ENCODE results near the gene ZC2HC1C. TPM values are rescaled to one million over a fixed set of nuclear protein-coding genes. Genes with fewer than 3 reads are reported as not detected.
"Not testable (repeated sequence)": the region's sequence is repeated elsewhere in the genome, so short reads cannot be mapped to it uniquely, and the experiment has no call there.

The ZC2HC1C gene
- total RNA-seq, 1 donor from 2014 or later: 3.2 TPM

DNA sequence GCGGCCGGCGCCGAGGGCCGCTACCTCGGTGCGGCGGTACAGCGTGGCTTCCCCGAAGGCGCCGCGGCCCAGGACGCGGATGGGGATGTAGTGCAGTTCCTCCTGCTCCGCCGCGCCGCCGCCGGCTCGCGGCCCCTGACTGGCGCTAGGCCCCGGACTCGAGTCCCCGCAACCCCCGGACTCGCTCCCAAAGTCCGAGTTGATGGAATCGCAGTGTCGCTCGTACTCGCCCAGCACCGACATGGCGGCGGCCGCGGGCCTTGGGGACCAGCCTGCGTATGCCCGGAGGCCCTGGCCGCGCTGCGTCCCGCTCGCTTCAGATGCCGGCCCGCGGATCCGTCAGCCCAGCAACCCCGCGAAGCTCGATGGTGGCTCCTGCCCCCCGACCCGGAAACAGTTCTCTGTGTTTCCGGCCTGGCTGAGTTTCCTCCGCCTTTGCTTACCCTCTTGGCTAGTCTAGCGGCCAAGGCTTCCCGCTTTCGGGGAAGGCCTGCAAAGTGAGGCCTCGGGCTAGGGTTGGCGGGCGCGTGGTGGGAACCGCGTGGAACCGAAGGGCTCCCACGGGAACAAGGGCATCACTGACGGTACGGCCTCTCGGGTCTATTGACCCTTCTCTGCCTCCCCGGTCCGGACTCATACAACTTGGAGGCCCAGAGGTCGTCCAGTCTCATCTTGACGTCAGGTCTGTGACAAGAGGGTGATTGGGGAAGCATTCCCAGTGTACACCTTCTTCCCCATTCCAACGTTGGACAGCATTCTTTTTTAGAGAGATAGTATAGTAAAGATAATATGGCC is 57.4 kb downstream of the ZC2HC1C start, which contains the start of gene NEK9:
Gene NEK9, minus strand, starts transcription at position 370 of the 795 bp plus-strand sequence. Its CDS starts 127 bp downstream, at position 243.
- TF ChIP-seq, protein P1, sequence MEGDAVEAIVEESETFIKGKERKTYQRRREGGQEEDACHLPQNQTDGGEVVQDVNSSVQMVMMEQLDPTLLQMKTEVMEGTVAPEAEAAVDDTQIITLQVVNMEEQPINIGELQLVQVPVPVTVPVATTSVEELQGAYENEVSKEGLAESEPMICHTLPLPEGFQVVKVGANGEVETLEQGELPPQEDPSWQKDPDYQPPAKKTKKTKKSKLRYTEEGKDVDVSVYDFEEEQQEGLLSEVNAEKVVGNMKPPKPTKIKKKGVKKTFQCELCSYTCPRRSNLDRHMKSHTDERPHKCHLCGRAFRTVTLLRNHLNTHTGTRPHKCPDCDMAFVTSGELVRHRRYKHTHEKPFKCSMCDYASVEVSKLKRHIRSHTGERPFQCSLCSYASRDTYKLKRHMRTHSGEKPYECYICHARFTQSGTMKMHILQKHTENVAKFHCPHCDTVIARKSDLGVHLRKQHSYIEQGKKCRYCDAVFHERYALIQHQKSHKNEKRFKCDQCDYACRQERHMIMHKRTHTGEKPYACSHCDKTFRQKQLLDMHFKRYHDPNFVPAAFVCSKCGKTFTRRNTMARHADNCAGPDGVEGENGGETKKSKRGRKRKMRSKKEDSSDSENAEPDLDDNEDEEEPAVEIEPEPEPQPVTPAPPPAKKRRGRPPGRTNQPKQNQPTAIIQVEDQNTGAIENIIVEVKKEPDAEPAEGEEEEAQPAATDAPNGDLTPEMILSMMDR (IDR thresholded peaks at IDR 0.05; ENCODE audit: partially characterized antibody, unreplicated experiment): no peak
- H3K4me3 Mint-ChIP-seq (ENCODE audit: unreplicated experiment): peak within 1 kb of the TSS; percentile 94
- H3K27ac Mint-ChIP-seq (ENCODE audit: unreplicated experiment): peak within 1 kb of the TSS; percentile 95
- H3K36me3 Mint-ChIP-seq (ENCODE audit: unreplicated experiment): no peaks in the 10 kb centered on the region
- H3K27me3 Mint-ChIP-seq (ENCODE audit: unreplicated experiment): peaks cover 4% of the 10 kb centered on the region
- H3K9me3 Mint-ChIP-seq (ENCODE audit: unreplicated experiment): no peaks in the 10 kb centered on the region
- DNase-seq: peak; percentile 92
- H3K4me1 Mint-ChIP-seq (ENCODE audit: low read depth, unreplicated experiment): peaks cover 9% of the 10 kb centered on the region

DNA sequence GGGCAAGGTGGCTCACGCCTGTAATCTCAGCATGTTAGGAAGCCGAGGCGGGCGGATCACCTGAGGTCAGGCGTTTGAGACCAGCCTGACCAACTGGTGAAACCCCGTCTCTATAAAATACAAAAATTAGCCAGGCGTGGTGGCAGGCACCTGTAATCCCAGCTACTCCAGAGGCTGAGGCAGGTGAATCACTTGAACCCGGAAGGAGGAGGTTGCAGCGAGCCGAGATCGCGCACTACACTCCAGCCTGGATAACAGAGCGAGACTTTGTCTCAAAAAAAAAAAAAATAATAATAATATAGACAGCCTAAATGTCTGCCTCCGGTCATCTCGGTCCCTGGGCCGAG is 58.0 kb downstream of the ZC2HC1C start:
- DNase-seq; H3K4me1 Mint-ChIP-seq (ENCODE audit: low read depth, unreplicated experiment); H3K9me3 Mint-ChIP-seq (ENCODE audit: unreplicated experiment); H3K36me3 Mint-ChIP-seq (ENCODE audit: unreplicated experiment); H3K27me3 Mint-ChIP-seq (ENCODE audit: unreplicated experiment): not testable (repeated sequence)
- Mint-ChIP-seq H3K27ac (ENCODE audit: unreplicated experiment) (peak overlapping the region; percentile 90), H3K4me3 (ENCODE audit: unreplicated experiment) (peak overlapping the region; percentile 92)

DNA sequence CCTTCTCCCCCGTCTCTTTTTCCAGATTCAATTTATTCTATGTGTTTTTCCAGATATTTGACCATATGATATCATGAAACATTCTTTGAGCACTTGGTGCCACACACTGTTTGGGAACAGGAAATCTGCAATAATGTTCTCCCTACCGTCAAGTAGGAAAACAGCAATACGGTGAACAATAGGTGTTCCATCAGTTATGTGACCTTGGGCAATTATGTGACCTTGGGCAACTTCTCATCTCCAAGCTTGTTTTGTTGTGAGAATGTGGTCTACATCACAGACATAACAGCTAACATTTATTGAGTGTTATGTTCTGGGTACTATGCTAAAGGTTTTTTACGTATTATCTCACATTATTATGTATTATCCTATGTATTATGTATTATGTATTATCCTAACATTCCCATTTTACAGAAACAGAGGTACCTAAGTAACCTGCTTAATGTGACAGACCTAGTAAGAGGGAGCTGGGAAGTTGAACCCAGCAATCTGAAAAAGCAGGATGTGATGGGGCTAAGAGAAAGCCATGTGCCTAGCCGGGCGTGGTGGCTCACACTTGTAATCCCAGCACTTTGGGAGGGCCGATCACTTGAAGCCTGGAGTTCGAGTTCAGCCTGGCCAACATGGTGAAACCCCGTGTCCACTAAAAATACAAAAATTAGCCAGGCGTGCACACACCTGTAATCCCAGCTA is 58.6 kb downstream of the ZC2HC1C start:
- Mint-ChIP-seq H3K36me3 (ENCODE audit: unreplicated experiment) (no peaks in the 10 kb centered on the region), H3K27me3 (ENCODE audit: unreplicated experiment) (peaks cover 4% of the 10 kb centered on the region)

DNA sequence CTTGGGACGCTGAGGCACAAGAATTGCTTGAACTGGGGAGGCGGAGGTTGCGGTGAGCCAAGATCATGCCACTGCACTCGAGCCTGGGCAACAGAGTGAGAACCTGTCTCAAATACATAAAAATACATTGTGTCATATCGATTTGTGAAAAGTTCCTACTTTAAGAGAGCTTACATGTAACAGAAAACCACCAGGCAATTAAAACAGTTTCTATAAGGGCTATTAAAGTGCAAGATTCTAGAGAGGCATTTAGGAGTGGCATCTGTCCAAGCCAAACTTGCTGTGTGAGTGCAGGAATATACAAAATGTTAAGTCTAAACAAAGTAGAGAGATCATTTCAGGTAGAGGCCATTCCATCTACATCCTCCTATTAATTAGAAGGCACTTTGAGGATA is 59.2 kb downstream of the ZC2HC1C start:
- TF ChIP-seq, protein P1 (IDR thresholded peaks at IDR 0.05; ENCODE audit: partially characterized antibody, unreplicated experiment): no peak
- Mint-ChIP-seq H3K27ac (ENCODE audit: unreplicated experiment) (no peak overlapping the region), H3K9me3 (ENCODE audit: unreplicated experiment) (no peaks in the 10 kb centered on the region), H3K4me3 (ENCODE audit: unreplicated experiment) (no peak overlapping the region), H3K36me3 (ENCODE audit: unreplicated experiment) (peaks cover under 1% of the 10 kb centered on the region), H3K4me1 (ENCODE audit: low read depth, unreplicated experiment) (peaks cover 9% of the 10 kb centered on the region), H3K27me3 (ENCODE audit: unreplicated experiment) (peaks cover 4% of the 10 kb centered on the region)
- DNase-seq: no peak

More for the DNA sequence above, 58.6 kb downstream of the ZC2HC1C start:
- peak overlapping the region; percentile 84 for H3K4me3 Mint-ChIP-seq (ENCODE audit: unreplicated experiment)
- H3K9me3 Mint-ChIP-seq (ENCODE audit: unreplicated experiment): no peaks in the 10 kb centered on the region
- DNase-seq: no peak
- peaks cover 9% of the 10 kb centered on the region for H3K4me1 Mint-ChIP-seq (ENCODE audit: low read depth, unreplicated experiment)
- H3K27ac Mint-ChIP-seq (ENCODE audit: unreplicated experiment): peak overlapping the region; percentile 23
- TF ChIP-seq, protein P1 (IDR thresholded peaks at IDR 0.05; ENCODE audit: partially characterized antibody, unreplicated experiment): no peak

Other genes with a start within 250 kb of the ZC2HC1C start
- not detected for gene PROX2, start 193.5 kb upstream of the ZC2HC1C start, total RNA-seq (ENCODE audit: unreplicated experiment)
- gene DLST, start 187.7 kb upstream of the ZC2HC1C start, total RNA-seq (ENCODE audit: unreplicated experiment): 114 TPM
- 248 TPM for gene RPS6KL1, start 146.4 kb upstream of the ZC2HC1C start, total RNA-seq (ENCODE audit: unreplicated experiment)
- gene PGF, start 114.0 kb upstream of the ZC2HC1C start, total RNA-seq (ENCODE audit: unreplicated experiment): 7.9 TPM
- gene EIF2B2, start 66.7 kb upstream of the ZC2HC1C start, total RNA-seq (ENCODE audit: unreplicated experiment): 39.6 TPM
- gene MLH3, start 18.2 kb upstream of the ZC2HC1C start, total RNA-seq (ENCODE audit: unreplicated experiment): 17.1 TPM
- gene ACYP1, start 5.6 kb upstream of the ZC2HC1C start, total RNA-seq (ENCODE audit: unreplicated experiment): 14.3 TPM
- gene NEK9, start 57.4 kb downstream of the ZC2HC1C start, total RNA-seq (ENCODE audit: unreplicated experiment): 50.7 TPM
- gene TMED10, start 107.0 kb downstream of the ZC2HC1C start, total RNA-seq (ENCODE audit: unreplicated experiment): 124 TPM
- gene FOS, start 209.2 kb downstream of the ZC2HC1C start, total RNA-seq (ENCODE audit: unreplicated experiment): 2.9 TPM

Measured in glutamatergic neuron (in vitro differentiated cells).